Bronchial epithelial cell (primary cell): ENCODE data around the gene SLC6A7. TPM values are rescaled to one million over a fixed set of nuclear protein-coding genes. Genes with fewer than 3 reads are reported as not detected.

Source experiments
- DNase-seq: peaks from one replicate; pipeline ENCODE4 v3.0.0-alpha.2; 2010; ENCODE audit warnings: low read depth
- FAIRE-seq: peaks from 2 replicates; lab custom pipeline; 2011; peaks lifted over from hg19 to GRCh38; lab: Jason Lieb, UNC
- H3K27me3 ChIP-seq: 2 replicates; pipeline ENCODE4 v1.5.1; 2011; ENCODE audit warnings: low read length; ENCODE audit not compliant: control insufficient read depth, insufficient read depth
- H3K36me3 ChIP-seq: 2 replicates; pipeline ENCODE4 v1.5.1; 2011; ENCODE audit warnings: low read length; ENCODE audit not compliant: control insufficient read depth, insufficient read depth
- H3K4me3 ChIP-seq: 2 replicates; pipeline ENCODE4 v1.5.1; 2011; ENCODE audit warnings: mild to moderate bottlenecking, low read depth, low read length, control low read depth
- CTCF ChIP-seq: IDR thresholded peaks from 2 replicates; pipeline ENCODE4 v1.5.1; 2011; ENCODE audit warnings: mild to moderate bottlenecking, moderate library complexity, low read length, control low read depth, inconsistent platforms; ENCODE audit not compliant: insufficient read depth, severe bottlenecking
- total RNA-seq: library from RNA; depleted of rRNA; stranded (reverse); fragments of >200 nt; gene quantifications from 2 replicates; pipeline ENCODE4 v1.2.1, GENCODE V29; 2014

SLC6A7 gene
- total RNA-seq, 1 donor from 2014 or later: not detected

GRCh38 chr5:150172145-150172544 lies 17.7 kb upstream of the SLC6A7 start:
- Histone ChIP-seq H3K27me3 (peaks cover 20% of the 10 kb centered on the region), H3K36me3 (no peaks in the 10 kb centered on the region), H3K4me3 (no peak overlapping the region)
- FAIRE-seq: peak; percentile 86
- no peak for DNase-seq
- TF ChIP-seq CTCF: no peak

- no peak for TF ChIP-seq CTCF
- FAIRE-seq (no peak), DNase-seq (no peak)
- H3K36me3 ChIP-seq: no peaks in the 10 kb centered on the region
- H3K4me3 ChIP-seq: no peak overlapping the region
- peaks cover 16% of the 10 kb centered on the region for H3K27me3 ChIP-seq
These were observed 17.3 kb upstream of the SLC6A7 start for GRCh38 chr5:150172556-150172955.

- no peak for DNase-seq
- peaks cover 11% of the 10 kb centered on the region for H3K27me3 ChIP-seq
These were observed 16.7 kb upstream of the SLC6A7 start for GRCh38 chr5:150173161-150173560.

GRCh38 chr5:150174285-150174684 lies 15.6 kb upstream of the SLC6A7 start:
- Histone ChIP-seq H3K27me3 (peaks cover 7% of the 10 kb centered on the region), H3K4me3 (no peak overlapping the region), H3K36me3 (no peaks in the 10 kb centered on the region)
- no peak for FAIRE-seq
- DNase-seq: no peak
- no peak for TF ChIP-seq CTCF

More at GRCh38 chr5:150173161-150173560, 16.7 kb upstream of the SLC6A7 start:
- Histone ChIP-seq H3K4me3 (no peak overlapping the region), H3K36me3 (no peaks in the 10 kb centered on the region)
- no peak for TF ChIP-seq CTCF
- FAIRE-seq: peak; percentile 55

GRCh38 chr5:150175076-150175475 lies 14.8 kb upstream of the SLC6A7 start:
- DNase-seq (no peak), FAIRE-seq (no peak)
- Histone ChIP-seq H3K27me3 (peaks cover under 1% of the 10 kb centered on the region), H3K36me3 (no peaks in the 10 kb centered on the region), H3K4me3 (no peak overlapping the region)
- TF ChIP-seq CTCF: no peak

GRCh38 chr5:150175536-150175935 lies 14.3 kb upstream of the SLC6A7 start:
- DNase-seq (no peak), FAIRE-seq (no peak)

More at GRCh38 chr5:150175536-150175935, 14.3 kb upstream of the SLC6A7 start:
- peak; percentile 59 for TF ChIP-seq CTCF
- Histone ChIP-seq H3K36me3 (no peaks in the 10 kb centered on the region), H3K4me3 (no peak overlapping the region), H3K27me3 (no peaks in the 10 kb centered on the region)
